Measurements from ENCODE around the gene CYP4F3. TPM values are rescaled to one million over a fixed set of nuclear protein-coding genes. Genes with fewer than 3 reads are reported as not detected.
A peak's percentile ranks its signal among the peaks of the same experiment; 100 is the strongest.

CYP4F3 gene
- total and polyA plus RNA-seq, 2 experiments from 2014 or later: not detected

- no peaks in the 10 kb centered on the region for H3K4me1 ChIP-seq (ENCODE audit: insufficient read depth)
- no peaks in the 10 kb centered on the region for H3K79me2 ChIP-seq (ENCODE audit: insufficient read depth)
- H3K36me3 ChIP-seq (ENCODE audit: low read depth): no peaks in the 10 kb centered on the region
- H3K9me3 ChIP-seq (ENCODE audit: low read depth): no peaks in the 10 kb centered on the region
- no peak overlapping the region for H3K9ac ChIP-seq
- no peaks in the 10 kb centered on the region for H3K27me3 ChIP-seq (replicated peaks; ENCODE audit: insufficient read depth)
- no peak overlapping the region for H3K4me2 ChIP-seq (ENCODE audit: unreplicated experiment)
- no peaks in the 10 kb centered on the region for H3K9me2 ChIP-seq (ENCODE audit: insufficient read depth)
- no peak overlapping the region for H3K4me3 ChIP-seq
- H3F3A ChIP-seq (ENCODE audit: insufficient read depth): no peaks in the 10 kb centered on the region
- no peak for TF ChIP-seq EZH2phosphoT487 (IDR thresholded peaks at IDR 0.05; ENCODE audit: insufficient read depth, low read depth)
- no peak for TF ChIP-seq EZH2 (IDR thresholded peaks at IDR 0.05; ENCODE audit: insufficient read depth, poor library complexity, severe bottlenecking)
- H4K20me1 ChIP-seq (ENCODE audit: insufficient read depth): no peaks in the 10 kb centered on the region
- 23 to 28% methylated on average over 4 of the region's 4 CpGs for WGBS, 2 experiments (ENCODE audit: low coverage in 1 of 2, low lambda C conversion rate in 2 of 2, missing lambda C conversion rate in 2 of 2)
- in situ Hi-C loops (cut with MboI): no loop called here
- no peak for DNase-seq
- no peak overlapping the region for H3K27ac ChIP-seq
- no peak overlapping the region for H2AFZ ChIP-seq
Measured at GRCh38 chr19:15701757-15702533, 61.2 kb downstream of the CYP4F3 start.

DNA sequence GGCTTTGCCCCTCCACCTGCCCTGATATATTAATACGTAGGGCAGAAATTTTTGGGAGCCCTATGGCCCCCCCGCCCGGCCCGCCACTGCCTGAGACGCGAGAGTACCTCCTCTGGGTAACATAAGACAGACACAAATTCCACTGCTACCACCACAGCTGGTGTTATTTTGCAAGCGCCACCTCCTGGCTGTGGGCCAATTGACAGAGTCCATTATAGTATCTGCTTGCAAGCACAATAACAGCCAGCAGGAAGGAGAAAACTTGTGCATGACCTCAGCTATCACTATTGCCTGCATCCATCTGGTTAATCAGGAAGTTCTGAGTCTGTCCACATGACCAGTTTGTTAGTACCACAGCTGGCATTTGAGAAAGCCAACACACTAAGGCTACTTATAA is 61.8 kb downstream of the CYP4F3 start:
- in situ Hi-C loops (cut with MboI): no loop called here
- no peaks in the 10 kb centered on the region for H3K79me2 ChIP-seq (ENCODE audit: insufficient read depth)
- 3 to 6% methylated on average over 4 to 7 of the region's 7 CpGs for WGBS, 2 experiments (ENCODE audit: low coverage in 1 of 2, low lambda C conversion rate in 2 of 2, missing lambda C conversion rate in 2 of 2)
- H3K9me2 ChIP-seq (ENCODE audit: insufficient read depth): no peaks in the 10 kb centered on the region
- H3F3A ChIP-seq (ENCODE audit: insufficient read depth): no peaks in the 10 kb centered on the region
- no peak overlapping the region for H3K4me3 ChIP-seq
- peak; percentile 26 for DNase-seq
- TF ChIP-seq EZH2 (IDR thresholded peaks at IDR 0.05; ENCODE audit: insufficient read depth, poor library complexity, severe bottlenecking) (no peak), EZH2phosphoT487 (IDR thresholded peaks at IDR 0.05; ENCODE audit: insufficient read depth, low read depth) (no peak)
- no peaks in the 10 kb centered on the region for H3K4me1 ChIP-seq (ENCODE audit: insufficient read depth)
- no peaks in the 10 kb centered on the region for H3K27me3 ChIP-seq (replicated peaks; ENCODE audit: insufficient read depth)
- no peaks in the 10 kb centered on the region for H3K36me3 ChIP-seq (ENCODE audit: low read depth)
- H3K9ac ChIP-seq: no peak overlapping the region
- H2AFZ ChIP-seq: no peak overlapping the region
- H4K20me1 ChIP-seq (ENCODE audit: insufficient read depth): no peaks in the 10 kb centered on the region
- no peaks in the 10 kb centered on the region for H3K9me3 ChIP-seq (ENCODE audit: low read depth)
- no peak overlapping the region for H3K27ac ChIP-seq
- H3K4me2 ChIP-seq (ENCODE audit: unreplicated experiment): no peak overlapping the region

Small RNA genes lying within 50 kb of the gene (small RNA-seq; reads per million reads assigned to genes)
- gene AD000091.1 (ENCODE audit: low read depth, low replicate concordance): not detected

Other genes starting within 250 kb of the CYP4F3 start
- 37.4 and 38.3 TPM in 2 replicates for gene AKAP8L, start 221.9 kb upstream of the CYP4F3 start, total RNA-seq (2014; rRNA removed; shearing (Covaris generic))
- gene AKAP8L, start 221.9 kb upstream of the CYP4F3 start, polyA plus RNA-seq (2016; fragmentation: Nextera tagmentation; extraction: Ambion mirVana): 21.5 and 21.9 TPM in 2 replicates
- 18.8 and 22.0 TPM in 2 replicates for gene WIZ, start 190.9 kb upstream of the CYP4F3 start, total RNA-seq (2014; rRNA removed; shearing (Covaris generic))
- gene WIZ, start 190.9 kb upstream of the CYP4F3 start, polyA plus RNA-seq (2016; fragmentation: Nextera tagmentation; extraction: Ambion mirVana): 6.1 and 6.9 TPM in 2 replicates
- not detected in 2 replicates for gene RASAL3, start 176.4 kb upstream of the CYP4F3 start, total RNA-seq (2014; rRNA removed; shearing (Covaris generic))
- not detected in 2 replicates for gene RASAL3, start 176.4 kb upstream of the CYP4F3 start, polyA plus RNA-seq (2016; fragmentation: Nextera tagmentation; extraction: Ambion mirVana)
- gene PGLYRP2, start 161.4 kb upstream of the CYP4F3 start, total RNA-seq (2014; rRNA removed; shearing (Covaris generic)): not detected in 2 replicates
- not detected in 2 replicates for gene PGLYRP2, start 161.4 kb upstream of the CYP4F3 start, polyA plus RNA-seq (2016; fragmentation: Nextera tagmentation; extraction: Ambion mirVana)
- gene CYP4F22, start 132.4 kb upstream of the CYP4F3 start, total RNA-seq (2014; rRNA removed; shearing (Covaris generic)): not detected in 2 replicates
- gene CYP4F22, start 132.4 kb upstream of the CYP4F3 start, polyA plus RNA-seq (2016; fragmentation: Nextera tagmentation; extraction: Ambion mirVana): not detected in 2 replicates
- not detected in 2 replicates for gene CYP4F8, start 25.7 kb upstream of the CYP4F3 start, total RNA-seq (2014; rRNA removed; shearing (Covaris generic))
- not detected in 2 replicates for gene CYP4F8, start 25.7 kb upstream of the CYP4F3 start, polyA plus RNA-seq (2016; fragmentation: Nextera tagmentation; extraction: Ambion mirVana)
- not detected in 2 replicates for gene CYP4F12, start 32.2 kb downstream of the CYP4F3 start, total RNA-seq (2014; rRNA removed; shearing (Covaris generic))
- not detected in 2 replicates for gene CYP4F12, start 32.2 kb downstream of the CYP4F3 start, polyA plus RNA-seq (2016; fragmentation: Nextera tagmentation; extraction: Ambion mirVana)
- not detected in 2 replicates for gene OR10H2, start 87.1 kb downstream of the CYP4F3 start, total RNA-seq (2014; rRNA removed; shearing (Covaris generic))
- gene OR10H2, start 87.1 kb downstream of the CYP4F3 start, polyA plus RNA-seq (2016; fragmentation: Nextera tagmentation; extraction: Ambion mirVana): not detected in 2 replicates
- gene OR10H3, start 97.1 kb downstream of the CYP4F3 start, total RNA-seq (2014; rRNA removed; shearing (Covaris generic)): not detected in 2 replicates
- not detected in 2 replicates for gene OR10H3, start 97.1 kb downstream of the CYP4F3 start, polyA plus RNA-seq (2016; fragmentation: Nextera tagmentation; extraction: Ambion mirVana)
- gene OR10H5, start 146.8 kb downstream of the CYP4F3 start, total RNA-seq (2014; rRNA removed; shearing (Covaris generic)): not detected in 2 replicates
- gene OR10H5, start 146.8 kb downstream of the CYP4F3 start, polyA plus RNA-seq (2016; fragmentation: Nextera tagmentation; extraction: Ambion mirVana): not detected in 2 replicates
- gene OR10H1, start 174.8 kb downstream of the CYP4F3 start, total RNA-seq (2014; rRNA removed; shearing (Covaris generic)): not detected in 2 replicates
- not detected in 2 replicates for gene OR10H1, start 174.8 kb downstream of the CYP4F3 start, polyA plus RNA-seq (2016; fragmentation: Nextera tagmentation; extraction: Ambion mirVana)